Daoy (cell line): ENCODE data around the gene CR1. TPM values are rescaled to one million over a fixed set of nuclear protein-coding genes. Genes with fewer than 3 reads are reported as not detected.
"Not testable (repeated sequence)": the region's sequence is repeated elsewhere in the genome, so short reads cannot be mapped to it uniquely, and the experiment has no call there.

Source experiments
- DNase-seq: peaks from one replicate; pipeline ENCODE4 v3.0.0-alpha.2; 2015; ENCODE audit warnings: low read depth
- total RNA-seq: library from RNA; depleted of rRNA; stranded (reverse); fragments of >200 nt; shearing (Covaris generic); gene quantifications from 2 replicates; pipeline ENCODE4 v1.2.3, GENCODE V29; 2014

CR1 gene
- total RNA-seq, 1 experiment from 2014 or later = not detected

- no peak for DNase-seq
Observed at GRCh38 chr1:207644166-207644851, 148.4 kb downstream of the CR1 start.

GRCh38 chr1:207644852-207645634 lies 149.1 kb downstream of the CR1 start, which contains the start of gene CR1L:
Gene CR1L (plus strand): TSS chr1:207645133. CDS start chr1:207645234, 101 bp downstream.
- peak; percentile 93 for DNase-seq

GRCh38 chr1:207645635-207646081 lies 149.7 kb downstream of the CR1 start:
- DNase-seq = no peak

- no peak for DNase-seq
Observed at GRCh38 chr1:207646171-207646570, 150.2 kb downstream of the CR1 start.

- no peak for DNase-seq
Observed at GRCh38 chr1:207646944-207647579, 151.1 kb downstream of the CR1 start.

- DNase-seq = no peak
Observed at GRCh38 chr1:207647671-207648333, 151.8 kb downstream of the CR1 start.

- DNase-seq = no peak
Observed at GRCh38 chr1:207648334-207649209, 152.6 kb downstream of the CR1 start.

- no peak for DNase-seq
Observed at GRCh38 chr1:207649210-207649753, 153.3 kb downstream of the CR1 start.

GRCh38 chr1:207649865-207650580 lies 154.1 kb downstream of the CR1 start:
- no peak for DNase-seq

- no peak for DNase-seq
Observed at GRCh38 chr1:207651583-207651982, 155.6 kb downstream of the CR1 start.

- no peak for DNase-seq
Observed at GRCh38 chr1:207654320-207654719, 158.4 kb downstream of the CR1 start.

- no peak for DNase-seq
Observed at GRCh38 chr1:207658408-207658807, 162.5 kb downstream of the CR1 start.

GRCh38 chr1:207658904-207659485 lies 163.0 kb downstream of the CR1 start:
- no peak for DNase-seq

GRCh38 chr1:207659545-207660153 lies 163.7 kb downstream of the CR1 start:
- DNase-seq = peak; percentile 38

- DNase-seq = not testable (repeated sequence)
Observed at GRCh38 chr1:207661420-207661819, 165.5 kb downstream of the CR1 start.

GRCh38 chr1:207666342-207666741 lies 170.4 kb downstream of the CR1 start:
- no peak for DNase-seq

- no peak for DNase-seq
Observed at GRCh38 chr1:207669528-207670009, 173.6 kb downstream of the CR1 start.

GRCh38 chr1:207670192-207670591 lies 174.2 kb downstream of the CR1 start:
- DNase-seq = no peak

GRCh38 chr1:207670997-207671396 lies 175.0 kb downstream of the CR1 start:
- DNase-seq = no peak
